ENCODE data around the gene ABCD4. TPM values are rescaled to one million over a fixed set of nuclear protein-coding genes. Genes with fewer than 3 reads are reported as not detected.

The ABCD4 gene
- total RNA-seq, 2 donors from 2014 or later: 55.4 to 57.1 TPM

- ATAC-seq (replicated peaks): no peak
- H3K27ac Mint-ChIP-seq: no peak overlapping the region
- no peaks in the 10 kb centered on the region for H3K4me1 Mint-ChIP-seq
- peaks cover 14% of the 10 kb centered on the region for H3K27me3 Mint-ChIP-seq
- H3K9me3 Mint-ChIP-seq: no peaks in the 10 kb centered on the region
- H3K36me3 Mint-ChIP-seq (ENCODE audit: low read depth): no peaks in the 10 kb centered on the region
- H3K4me3 Mint-ChIP-seq: no peak overlapping the region
Measured at GRCh38 chr14:74324931-74325361, 22.2 kb upstream of the ABCD4 start.

- Mint-ChIP-seq H3K27ac (no peak overlapping the region), H3K4me3 (no peak overlapping the region), H3K9me3 (no peaks in the 10 kb centered on the region), H3K4me1 (no peaks in the 10 kb centered on the region), H3K36me3 (ENCODE audit: low read depth) (no peaks in the 10 kb centered on the region), H3K27me3 (peaks cover 3% of the 10 kb centered on the region)
- no peak for ATAC-seq (replicated peaks)
Measured at GRCh38 chr14:74314576-74314975, 11.8 kb upstream of the ABCD4 start.

GRCh38 chr14:74313601-74314000 is 10.9 kb upstream of the ABCD4 start:
- Mint-ChIP-seq H3K27me3 (no peaks in the 10 kb centered on the region), H3K27ac (no peak overlapping the region), H3K9me3 (no peaks in the 10 kb centered on the region), H3K36me3 (ENCODE audit: low read depth) (no peaks in the 10 kb centered on the region), H3K4me3 (no peak overlapping the region), H3K4me1 (no peaks in the 10 kb centered on the region)
- ATAC-seq (replicated peaks): no peak

- H3K36me3 Mint-ChIP-seq (ENCODE audit: low read depth): no peaks in the 10 kb centered on the region
- H3K27ac Mint-ChIP-seq: no peak overlapping the region
- H3K9me3 Mint-ChIP-seq: no peaks in the 10 kb centered on the region
- no peak for ATAC-seq (replicated peaks)
- no peak overlapping the region for H3K4me3 Mint-ChIP-seq
- H3K4me1 Mint-ChIP-seq: no peaks in the 10 kb centered on the region
- H3K27me3 Mint-ChIP-seq: no peaks in the 10 kb centered on the region
Measured at GRCh38 chr14:74312161-74312560, 9.4 kb upstream of the ABCD4 start.

GRCh38 chr14:74309125-74310022 is 6.6 kb upstream of the ABCD4 start:
- Mint-ChIP-seq H3K4me3 (no peak overlapping the region), H3K27ac (no peak overlapping the region), H3K9me3 (no peaks in the 10 kb centered on the region), H3K4me1 (no peaks in the 10 kb centered on the region), H3K27me3 (no peaks in the 10 kb centered on the region), H3K36me3 (ENCODE audit: low read depth) (no peaks in the 10 kb centered on the region)
- no peak for ATAC-seq (replicated peaks)

- no peak overlapping the region for H3K27ac Mint-ChIP-seq
- no peak overlapping the region for H3K4me3 Mint-ChIP-seq
Measured at GRCh38 chr14:74308695-74309094, 6.0 kb upstream of the ABCD4 start.

GRCh38 chr14:74302152-74302628 is 544 bp downstream of the ABCD4 start:
- peak; percentile 55 for ATAC-seq (replicated peaks)
- peak overlapping the region; percentile 98 for H3K4me3 Mint-ChIP-seq
- H3K27me3 Mint-ChIP-seq: no peaks in the 10 kb centered on the region

More at GRCh38 chr14:74308695-74309094, 6.0 kb upstream of the ABCD4 start:
- ATAC-seq (replicated peaks): no peak
- Mint-ChIP-seq H3K9me3 (no peaks in the 10 kb centered on the region), H3K36me3 (ENCODE audit: low read depth) (no peaks in the 10 kb centered on the region), H3K27me3 (no peaks in the 10 kb centered on the region), H3K4me1 (no peaks in the 10 kb centered on the region)

GRCh38 chr14:74301594-74302151 is 1.1 kb downstream of the ABCD4 start:
- Mint-ChIP-seq H3K9me3 (no peaks in the 10 kb centered on the region), H3K36me3 (ENCODE audit: low read depth) (peaks cover 30% of the 10 kb centered on the region), H3K4me1 (peaks cover 22% of the 10 kb centered on the region), H3K27ac (peak overlapping the region; percentile 96), H3K27me3 (no peaks in the 10 kb centered on the region), H3K4me3 (peak overlapping the region; percentile 98)
- no peak for ATAC-seq (replicated peaks)

More at GRCh38 chr14:74302152-74302628, 544 bp downstream of the ABCD4 start:
- H3K4me1 Mint-ChIP-seq: peaks cover 22% of the 10 kb centered on the region
- peak overlapping the region; percentile 96 for H3K27ac Mint-ChIP-seq
- H3K9me3 Mint-ChIP-seq: no peaks in the 10 kb centered on the region
- peaks cover 27% of the 10 kb centered on the region for H3K36me3 Mint-ChIP-seq (ENCODE audit: low read depth)

GRCh38 chr14:74299061-74299545 is 3.6 kb downstream of the ABCD4 start:
- Mint-ChIP-seq H3K36me3 (ENCODE audit: low read depth) (peaks cover 55% of the 10 kb centered on the region), H3K4me1 (peaks cover 22% of the 10 kb centered on the region), H3K27ac (peak overlapping the region; percentile 86), H3K4me3 (peak overlapping the region; percentile 75), H3K27me3 (no peaks in the 10 kb centered on the region), H3K9me3 (no peaks in the 10 kb centered on the region)
- peak; percentile 72 for ATAC-seq (replicated peaks)

- Mint-ChIP-seq H3K4me3 (peak overlapping the region; percentile 75), H3K4me1 (peaks cover 22% of the 10 kb centered on the region), H3K27ac (peak overlapping the region; percentile 86), H3K27me3 (no peaks in the 10 kb centered on the region), H3K9me3 (no peaks in the 10 kb centered on the region), H3K36me3 (ENCODE audit: low read depth) (peaks cover 62% of the 10 kb centered on the region)
- no peak for ATAC-seq (replicated peaks)
Measured at GRCh38 chr14:74297986-74298385, 4.7 kb downstream of the ABCD4 start.

GRCh38 chr14:74296037-74296467 is 6.7 kb downstream of the ABCD4 start:
- H3K4me3 Mint-ChIP-seq: no peak overlapping the region
- H3K9me3 Mint-ChIP-seq: no peaks in the 10 kb centered on the region
- H3K27ac Mint-ChIP-seq: no peak overlapping the region
- H3K27me3 Mint-ChIP-seq: no peaks in the 10 kb centered on the region
- no peak for ATAC-seq (replicated peaks)
- H3K36me3 Mint-ChIP-seq (ENCODE audit: low read depth): peaks cover 78% of the 10 kb centered on the region
- H3K4me1 Mint-ChIP-seq: peaks cover 13% of the 10 kb centered on the region

GRCh38 chr14:74293606-74294005 is 9.1 kb downstream of the ABCD4 start:
- Mint-ChIP-seq H3K4me1 (peaks cover 5% of the 10 kb centered on the region), H3K27me3 (no peaks in the 10 kb centered on the region), H3K4me3 (no peak overlapping the region), H3K27ac (no peak overlapping the region), H3K9me3 (no peaks in the 10 kb centered on the region), H3K36me3 (ENCODE audit: low read depth) (peaks cover 87% of the 10 kb centered on the region)
- ATAC-seq (replicated peaks): no peak

- peaks cover 87% of the 10 kb centered on the region for H3K36me3 Mint-ChIP-seq (ENCODE audit: low read depth)
- no peak overlapping the region for H3K4me3 Mint-ChIP-seq
- no peaks in the 10 kb centered on the region for H3K27me3 Mint-ChIP-seq
- H3K9me3 Mint-ChIP-seq: no peaks in the 10 kb centered on the region
- H3K27ac Mint-ChIP-seq: no peak overlapping the region
- no peak for ATAC-seq (replicated peaks)
- peaks cover 4% of the 10 kb centered on the region for H3K4me1 Mint-ChIP-seq
Measured at GRCh38 chr14:74292061-74292460, 10.7 kb downstream of the ABCD4 start.

- no peaks in the 10 kb centered on the region for H3K27me3 Mint-ChIP-seq
- H3K4me3 Mint-ChIP-seq: no peak overlapping the region
- H3K9me3 Mint-ChIP-seq: no peaks in the 10 kb centered on the region
- H3K36me3 Mint-ChIP-seq (ENCODE audit: low read depth): peaks cover 90% of the 10 kb centered on the region
- no peak for ATAC-seq (replicated peaks)
- H3K4me1 Mint-ChIP-seq: peaks cover 4% of the 10 kb centered on the region
- H3K27ac Mint-ChIP-seq: no peak overlapping the region
Measured at GRCh38 chr14:74290415-74290814, 12.3 kb downstream of the ABCD4 start.

GRCh38 chr14:74289801-74290200 is 12.9 kb downstream of the ABCD4 start:
- Mint-ChIP-seq H3K4me3 (no peak overlapping the region), H3K27ac (no peak overlapping the region), H3K4me1 (peaks cover 4% of the 10 kb centered on the region), H3K9me3 (no peaks in the 10 kb centered on the region), H3K27me3 (no peaks in the 10 kb centered on the region), H3K36me3 (ENCODE audit: low read depth) (peaks cover 90% of the 10 kb centered on the region)
- ATAC-seq (replicated peaks): no peak
